Hematopoietic multipotent progenitor cell treated with erythropoietin and hydrocortisone succinate and interleukin-3 and kit ligand, for 15 days (in vitro differentiated cells): ENCODE data around the gene ANK3.

ENCODE experiments used
- DNase-seq: peaks from one replicate; pipeline ENCODE4 v3.0.0-alpha.2; 2015; ENCODE audit warnings: low spot score

The ANK3 gene

DNA sequence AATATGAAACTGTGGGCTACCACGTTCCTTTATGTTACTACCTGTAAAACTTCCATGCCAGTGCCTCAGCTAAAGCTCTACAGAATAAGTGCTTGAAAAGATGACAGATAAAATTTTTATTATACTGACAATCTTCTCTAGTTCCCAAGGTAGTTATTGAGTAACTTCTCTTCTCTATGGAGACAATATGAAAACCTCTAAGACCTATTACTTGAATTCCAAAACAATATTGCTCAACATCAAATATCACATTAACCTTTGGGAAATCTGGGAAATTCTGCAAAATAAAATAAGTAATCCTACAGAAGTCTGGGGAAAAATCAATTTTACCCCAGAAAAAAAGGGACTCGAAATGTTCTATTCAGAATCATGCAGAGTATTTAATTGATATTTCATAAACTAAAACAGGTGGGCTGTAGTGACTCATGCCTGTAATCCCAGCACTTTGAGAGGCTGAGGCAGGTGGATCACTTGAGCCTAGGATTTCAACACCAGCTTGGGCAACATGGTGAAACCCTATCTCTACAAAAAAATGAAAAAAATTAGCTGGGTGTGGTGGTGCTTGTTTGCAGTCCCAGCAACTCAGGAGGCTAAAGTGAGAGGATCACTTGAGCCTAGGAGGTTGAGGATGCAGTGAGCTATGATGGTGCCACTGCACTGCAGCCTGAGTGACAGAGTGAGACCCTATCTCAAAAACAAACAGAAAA lies 23.8 kb upstream of the ANK3 start:
- DNase-seq: no peak

DNA sequence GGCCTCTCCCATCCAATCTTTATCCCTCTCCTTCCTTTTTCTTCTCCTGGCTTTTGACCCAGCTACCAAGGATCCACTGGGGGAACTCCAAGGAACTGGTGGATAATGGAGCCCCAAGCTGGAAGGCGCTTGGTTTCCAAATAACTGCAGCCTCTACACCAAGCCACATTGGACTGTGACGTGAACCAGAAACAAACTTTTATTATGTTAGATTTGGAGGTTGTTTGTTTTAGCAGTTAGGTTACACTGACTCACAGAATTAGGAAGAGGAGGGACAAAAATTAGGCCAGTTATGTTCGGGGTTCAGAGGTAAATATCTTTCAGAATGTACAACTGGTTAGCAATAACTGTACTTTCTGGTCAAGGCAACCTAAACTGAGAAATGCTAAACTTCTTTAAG lies 21.3 kb upstream of the ANK3 start:
- DNase-seq: no peak

DNA sequence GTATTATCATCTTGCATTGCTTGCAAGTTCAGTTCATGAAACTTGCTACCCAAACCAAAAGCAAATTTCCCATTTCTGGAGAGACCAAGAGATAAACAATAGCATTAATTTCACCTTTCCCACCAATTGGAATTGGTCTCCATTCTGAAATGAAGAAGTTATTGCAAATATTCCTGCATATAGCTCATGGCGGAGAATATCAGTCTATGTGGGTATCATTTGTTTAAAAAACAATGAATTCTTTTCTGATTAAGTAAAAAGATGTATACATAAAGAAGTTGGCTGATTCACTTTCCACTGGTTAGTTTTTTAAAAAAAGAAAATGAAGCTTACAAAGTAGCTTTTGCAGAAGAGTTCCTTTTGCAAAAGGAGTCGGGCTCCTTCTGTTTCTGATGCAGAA lies 19.5 kb upstream of the ANK3 start:
- DNase-seq: no peak

DNA sequence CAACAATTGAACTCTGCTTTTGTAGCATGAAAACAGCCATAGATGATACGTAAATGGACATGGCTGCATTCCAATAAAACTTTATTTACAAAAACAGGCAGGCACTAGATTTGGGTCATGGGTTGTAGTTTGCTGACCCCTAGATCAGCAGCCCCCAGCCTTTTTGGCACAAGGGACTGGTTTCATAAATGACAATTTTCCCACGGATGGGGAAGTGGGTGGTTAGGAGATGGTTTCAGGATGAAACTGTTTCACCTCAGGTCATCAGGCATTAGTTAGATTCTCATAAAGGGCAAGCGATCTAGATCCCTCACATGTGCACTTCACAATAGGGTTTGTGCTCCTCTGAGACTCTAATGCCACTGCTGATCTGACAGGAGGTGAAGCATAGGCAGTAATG lies 16.5 kb upstream of the ANK3 start:
- DNase-seq: no peak

DNA sequence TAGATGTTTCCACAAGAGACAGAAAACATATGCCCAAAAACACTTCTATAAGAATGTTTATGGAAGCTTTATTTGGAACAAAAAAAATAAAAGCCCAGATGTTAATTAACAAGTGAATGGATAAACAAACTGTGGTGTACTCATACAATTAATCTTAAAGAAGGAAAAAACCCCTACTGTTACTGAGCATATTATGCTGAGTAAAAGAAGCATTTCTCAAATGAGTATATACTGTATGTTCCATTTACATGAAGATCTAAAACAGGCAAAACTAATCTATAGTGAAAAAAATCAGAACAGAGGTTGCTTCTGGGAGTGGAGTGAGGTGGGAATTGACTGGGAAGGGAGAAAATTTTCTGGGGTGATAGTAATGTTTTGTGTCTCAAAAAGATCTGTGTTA lies 15.5 kb upstream of the ANK3 start:
- no peak for DNase-seq

DNA sequence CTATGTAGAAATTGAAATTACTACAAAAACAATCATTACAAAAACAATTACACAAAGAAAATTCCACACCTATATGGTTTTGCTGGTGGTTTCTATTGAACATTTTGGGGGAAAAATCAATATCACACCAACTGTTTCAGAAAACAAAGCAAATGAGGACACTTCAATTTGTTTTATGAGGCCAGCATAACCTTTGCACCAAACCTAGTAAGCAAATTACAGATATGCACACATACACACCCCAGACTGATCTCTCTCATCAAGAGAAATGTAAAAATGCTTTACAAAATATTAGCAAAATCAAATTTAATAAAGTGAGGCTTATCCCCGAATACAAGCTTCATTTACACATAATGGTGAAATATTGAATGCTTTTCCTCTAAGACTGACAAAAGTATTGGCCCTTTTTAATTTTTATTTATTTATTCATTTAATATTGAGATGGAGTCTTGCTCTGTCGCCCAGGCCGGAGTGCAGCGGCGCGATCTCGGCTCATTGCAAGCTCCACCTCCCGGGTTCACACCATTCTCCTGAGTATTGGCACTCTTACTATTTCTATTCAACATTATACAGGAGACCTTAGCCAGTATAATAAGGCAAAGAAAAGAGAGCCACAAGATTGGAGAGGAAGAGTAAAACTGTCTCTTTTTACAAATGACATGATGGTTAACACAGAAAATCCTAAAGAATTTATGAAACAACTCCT lies 13.6 kb upstream of the ANK3 start:
- no peak for DNase-seq

DNA sequence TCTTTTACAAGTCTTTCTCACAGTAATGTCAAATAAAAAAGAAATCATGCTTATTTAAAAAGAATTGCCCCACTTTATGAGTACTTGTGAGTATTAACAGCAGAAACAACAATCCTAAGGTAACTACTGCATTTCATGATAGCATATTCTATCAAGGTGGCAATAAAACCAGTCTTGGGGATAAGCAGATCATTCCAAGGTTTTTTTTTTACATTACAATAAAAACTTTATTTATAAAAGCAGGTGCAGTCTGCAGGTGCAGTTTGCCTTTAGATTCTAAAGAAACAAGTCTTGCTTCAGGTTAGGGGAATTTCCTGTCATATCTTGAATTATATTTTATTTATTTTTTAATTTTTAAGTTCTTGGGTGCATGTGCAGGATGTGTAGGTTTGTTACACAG lies 10.7 kb upstream of the ANK3 start:
- no peak for DNase-seq

DNA sequence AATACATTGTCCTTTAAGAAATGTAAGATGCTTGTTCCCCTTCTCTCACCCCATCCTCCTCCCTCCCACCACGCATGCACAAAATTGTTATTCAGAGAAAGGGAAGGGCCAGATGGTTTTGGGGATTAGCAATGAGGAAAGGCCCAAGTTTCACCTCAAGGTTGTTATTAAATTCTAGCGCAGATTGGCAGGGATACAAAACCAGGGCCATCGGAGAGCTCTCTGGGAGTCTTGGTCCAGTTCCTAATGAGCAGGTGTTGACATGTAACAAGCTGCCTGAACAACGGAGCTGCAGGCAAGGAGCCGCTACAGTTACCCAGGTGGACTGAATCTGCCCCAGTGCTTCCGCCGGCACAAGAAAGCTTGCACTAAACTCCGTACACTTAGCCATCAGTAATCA lies 9.7 kb upstream of the ANK3 start:
- no peak for DNase-seq

DNA sequence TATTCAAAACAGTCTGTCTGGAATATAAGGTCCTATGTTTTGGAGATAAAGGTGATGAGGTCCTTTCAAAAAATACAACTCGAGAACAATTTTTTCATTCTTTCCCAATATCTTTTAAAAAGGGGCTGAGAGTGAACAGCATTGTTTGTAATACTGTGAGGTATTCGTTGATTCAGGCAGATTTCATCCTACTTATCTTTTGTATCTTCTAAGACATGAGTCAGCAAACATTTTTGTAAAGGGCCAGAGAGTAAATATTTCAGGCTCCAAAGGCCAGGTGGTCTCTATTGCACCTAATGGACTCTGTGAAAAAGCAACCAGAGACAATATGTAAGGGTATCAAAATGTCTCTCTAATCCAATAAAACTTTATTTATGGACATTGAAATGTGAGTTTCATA lies 8.1 kb upstream of the ANK3 start:
- no peak for DNase-seq

DNA sequence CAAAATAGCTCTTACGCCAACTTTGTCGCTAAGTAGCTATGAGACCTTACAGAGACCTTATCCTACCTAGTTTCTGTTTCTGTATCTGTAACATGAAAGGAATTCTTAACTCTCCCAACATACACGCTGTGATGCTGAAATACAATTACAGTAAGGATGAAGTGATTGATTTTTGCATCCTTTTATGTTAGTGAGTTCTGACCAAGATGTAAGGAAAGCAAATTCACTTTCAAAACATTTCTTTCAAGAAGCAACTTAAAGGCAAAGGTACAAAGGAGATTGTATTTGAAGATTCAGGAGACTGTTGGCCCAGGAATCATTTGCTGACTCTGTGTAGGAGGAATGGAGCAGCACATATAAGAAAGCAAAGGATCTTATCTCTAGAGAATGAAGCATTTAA lies 7.1 kb upstream of the ANK3 start:
- DNase-seq: no peak

DNA sequence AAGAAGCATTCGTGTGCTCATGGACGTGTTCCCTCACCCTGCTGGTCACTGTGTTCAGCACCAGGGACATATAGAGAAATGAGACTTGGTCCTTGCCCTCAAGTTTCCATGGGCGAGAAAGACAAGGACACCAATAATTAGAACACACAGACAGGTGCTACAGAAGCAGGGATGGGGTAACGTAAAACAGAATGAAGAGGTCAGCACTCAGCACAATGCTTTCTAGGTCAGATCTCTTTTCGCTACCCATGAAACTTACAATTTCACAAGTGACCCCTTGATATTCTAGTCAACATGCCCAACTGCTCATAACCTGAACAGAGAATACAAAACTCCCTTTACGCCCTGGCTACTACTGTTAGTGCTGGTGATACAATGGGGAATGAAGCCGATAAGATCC lies 6.0 kb upstream of the ANK3 start:
- DNase-seq: no peak

DNA sequence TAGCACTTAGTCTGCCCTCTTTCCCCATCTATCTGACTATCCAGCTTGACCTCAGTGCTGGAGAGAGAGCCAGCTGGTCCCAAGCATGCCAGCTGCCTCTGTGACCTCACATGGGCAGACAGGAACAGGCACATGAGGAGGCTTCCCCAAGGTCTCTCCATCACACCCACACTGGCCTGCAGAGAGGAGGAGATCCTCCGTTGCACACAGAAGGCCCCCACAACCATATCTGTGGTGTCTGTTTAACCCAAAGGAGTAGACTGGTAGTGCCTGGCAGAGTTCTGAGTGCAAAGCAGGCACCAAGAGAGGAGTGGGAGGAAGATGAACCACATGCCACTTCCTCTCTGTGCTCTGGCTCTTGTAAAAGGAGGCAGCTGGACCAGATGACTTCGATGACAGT lies 4.8 kb upstream of the ANK3 start:
- no peak for DNase-seq

DNA sequence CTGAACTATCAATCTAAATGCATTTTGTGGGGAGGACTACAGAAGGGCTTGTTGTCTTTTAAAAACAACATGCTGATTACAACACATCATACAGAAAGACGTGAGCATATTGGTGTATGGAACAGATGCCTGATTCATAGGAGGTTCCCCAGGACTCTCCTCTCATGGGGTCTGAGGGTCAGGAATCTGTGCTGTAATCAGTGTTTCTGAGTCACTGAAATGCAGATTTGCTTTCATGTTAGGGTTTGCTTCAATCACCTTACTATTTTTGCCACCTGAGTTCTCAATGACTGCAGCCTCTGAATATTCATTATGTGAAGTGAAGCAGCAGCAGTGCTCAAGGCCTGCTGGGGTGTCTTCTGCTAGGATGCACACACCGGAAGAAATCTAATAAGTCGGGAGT lies 550 bp upstream of the ANK3 start:
- DNase-seq: no peak

DNA sequence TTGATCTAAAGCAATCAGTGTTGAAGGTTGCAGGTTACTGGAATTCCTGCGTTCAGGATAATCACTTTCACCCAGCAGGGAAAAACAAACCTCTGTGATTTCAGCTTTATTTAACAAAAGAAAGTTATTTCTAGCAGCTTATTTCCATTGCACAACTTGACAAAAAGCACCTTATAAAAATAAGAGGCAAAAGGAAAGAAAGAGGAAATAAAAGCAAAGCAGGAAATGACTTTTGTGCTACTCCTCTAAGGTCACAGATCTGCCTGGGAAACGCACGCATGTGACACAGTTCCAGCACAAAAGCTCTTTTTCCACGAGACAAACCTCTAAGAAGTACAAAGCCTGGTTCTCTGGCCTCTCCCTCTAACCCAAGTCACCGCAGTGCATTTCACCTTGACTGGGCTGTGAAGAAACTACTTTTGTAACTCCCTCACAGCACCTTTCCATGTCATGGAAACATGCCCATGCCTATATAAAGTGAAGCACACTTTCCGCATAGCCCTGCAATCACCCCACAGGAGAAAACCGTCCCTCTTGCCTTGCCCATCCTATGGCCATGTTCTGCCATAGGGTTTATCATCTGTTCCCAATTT lies 870 bp downstream of the ANK3 start:
- no peak for DNase-seq

DNA sequence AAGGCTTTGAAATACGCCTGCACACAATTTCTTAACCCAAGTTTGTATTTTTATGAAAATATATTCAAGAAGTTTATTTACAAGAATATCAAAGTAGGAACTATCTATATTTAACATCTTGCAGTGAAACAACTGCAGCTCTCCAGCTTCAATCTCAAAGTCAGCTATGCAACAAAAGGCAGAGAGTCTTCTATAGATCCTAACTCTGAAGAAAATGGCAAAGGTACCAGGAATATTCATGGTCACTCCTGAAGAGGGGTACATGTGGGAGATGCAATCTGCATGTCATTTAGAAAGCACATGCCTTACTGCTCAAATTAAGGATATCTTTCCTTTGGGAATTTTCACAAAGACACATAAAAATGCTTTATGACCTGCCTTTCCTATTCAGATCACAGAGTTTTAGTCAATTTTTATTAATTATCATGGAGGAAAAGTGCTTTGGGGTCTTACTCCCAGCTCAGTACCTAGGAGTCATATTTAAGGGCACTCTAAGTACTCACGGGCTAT lies 1.5 kb downstream of the ANK3 start:
- DNase-seq: no peak

DNA sequence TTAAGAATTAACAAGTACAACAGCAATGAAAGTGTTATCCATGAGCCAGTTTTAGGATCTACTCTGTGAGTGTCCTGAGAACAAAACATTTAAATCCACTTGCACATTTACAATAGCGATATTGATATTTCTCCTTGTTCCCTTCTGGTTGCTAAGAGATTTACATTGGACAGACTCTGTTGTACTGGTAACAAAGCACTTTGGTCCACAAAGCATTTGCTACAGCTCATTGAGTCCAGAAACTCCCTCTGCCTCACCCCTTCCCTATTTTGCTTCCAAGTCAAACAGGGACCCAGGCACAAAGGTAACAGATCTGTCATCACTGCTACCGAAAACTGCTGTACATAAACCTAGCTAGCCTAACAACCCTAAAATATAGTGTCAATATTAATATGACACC lies 2.1 kb downstream of the ANK3 start:
- DNase-seq: no peak

DNA sequence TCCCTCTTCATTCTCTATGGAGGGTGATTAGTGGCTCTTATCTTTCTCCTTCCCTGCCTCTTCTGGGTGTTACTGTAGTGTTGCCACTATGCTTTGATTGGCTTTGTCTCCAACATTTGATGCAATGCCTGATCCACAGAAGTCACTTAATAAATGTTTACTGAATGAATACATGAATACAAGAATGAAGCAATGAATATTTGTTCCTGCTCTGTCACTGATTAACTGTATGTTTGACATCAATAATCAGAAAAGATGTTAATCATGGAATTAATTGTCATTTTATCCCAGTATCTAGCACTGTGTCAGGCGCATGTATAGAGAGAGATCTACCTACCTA lies 4.3 kb downstream of the ANK3 start:
- DNase-seq: no peak

DNA sequence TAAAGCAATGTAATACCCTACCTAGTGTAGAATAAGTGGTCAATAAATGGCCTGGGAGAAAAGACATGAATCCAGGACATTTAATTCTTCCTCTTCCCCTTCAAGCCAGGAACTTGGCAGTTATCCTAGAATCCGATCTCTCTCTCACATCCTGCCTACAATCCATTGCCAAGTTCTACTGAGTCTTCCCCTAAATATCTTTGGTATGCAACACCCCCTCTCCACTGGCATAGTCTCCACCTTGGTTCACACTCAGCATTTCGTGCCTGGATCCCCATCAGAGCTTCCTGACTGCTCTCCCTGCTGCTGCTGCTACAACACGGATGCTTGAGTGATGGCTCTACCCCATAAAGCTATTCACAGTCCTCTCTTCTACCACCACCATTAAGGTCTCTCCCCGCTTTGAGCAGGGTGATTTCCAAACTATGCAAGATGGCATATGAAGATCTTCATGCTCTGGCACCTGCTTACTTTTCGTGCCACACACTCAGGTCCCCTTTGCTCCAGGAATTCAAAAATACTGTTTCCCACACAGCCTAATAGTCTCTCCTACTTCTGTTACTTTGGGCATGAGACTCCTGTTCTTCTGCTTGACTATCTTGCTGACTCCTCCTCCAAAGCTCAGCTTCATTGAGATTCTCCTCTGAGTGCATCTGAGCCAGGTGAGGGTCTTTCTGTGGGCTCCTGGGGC lies 4.8 kb downstream of the ANK3 start:
- DNase-seq: no peak

DNA sequence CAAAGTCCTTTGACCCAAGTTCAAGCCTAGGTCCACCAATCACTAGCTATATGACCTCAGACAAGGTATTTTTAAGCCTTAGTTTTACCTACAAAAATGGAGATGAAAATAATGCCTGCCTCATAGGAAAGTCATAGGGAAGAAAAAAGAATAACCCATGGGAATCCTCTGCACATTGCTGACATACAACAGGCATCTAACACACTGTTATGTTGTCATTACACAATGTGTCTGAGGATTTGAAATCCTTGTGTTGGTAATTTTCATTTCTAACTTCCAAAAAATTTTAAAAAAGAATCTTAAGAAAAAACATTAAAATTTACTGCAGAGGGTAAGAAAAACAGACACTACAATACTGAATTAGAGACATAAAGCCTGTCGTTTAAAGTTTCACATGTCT lies 5.7 kb downstream of the ANK3 start:
- no peak for DNase-seq

DNA sequence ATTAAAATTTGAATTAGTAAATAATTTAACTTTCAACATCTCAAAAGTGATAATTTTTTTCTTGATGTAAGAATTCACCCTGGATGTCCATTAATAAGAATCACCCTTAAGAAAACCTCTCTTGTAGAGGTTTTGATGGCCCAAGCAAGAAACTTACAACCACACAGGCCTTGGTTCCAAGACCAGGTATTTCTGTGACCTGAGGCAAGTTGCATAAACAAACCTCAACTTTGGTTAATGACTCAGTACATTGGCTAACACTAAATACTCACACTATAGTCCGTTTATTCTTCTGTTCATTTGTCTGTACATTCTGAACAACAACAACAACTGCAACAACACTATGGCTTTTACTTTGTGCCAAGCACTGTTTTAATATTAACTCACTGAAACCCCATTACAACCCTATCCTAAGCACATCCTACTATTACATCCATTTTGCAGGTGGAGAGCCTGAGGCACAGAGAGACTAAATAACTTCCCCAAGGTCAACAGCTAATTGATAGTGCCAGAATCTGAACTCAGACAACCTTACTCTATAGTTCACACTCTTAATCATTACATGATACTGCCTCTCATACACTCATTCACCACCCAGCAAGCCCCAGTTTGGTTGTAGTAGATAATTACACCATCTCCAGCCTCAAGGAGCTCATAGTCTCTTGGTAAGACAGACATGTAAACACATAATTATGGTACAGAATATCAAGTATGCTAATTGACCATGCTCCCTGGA lies 6.6 kb downstream of the ANK3 start:
- no peak for DNase-seq

DNA sequence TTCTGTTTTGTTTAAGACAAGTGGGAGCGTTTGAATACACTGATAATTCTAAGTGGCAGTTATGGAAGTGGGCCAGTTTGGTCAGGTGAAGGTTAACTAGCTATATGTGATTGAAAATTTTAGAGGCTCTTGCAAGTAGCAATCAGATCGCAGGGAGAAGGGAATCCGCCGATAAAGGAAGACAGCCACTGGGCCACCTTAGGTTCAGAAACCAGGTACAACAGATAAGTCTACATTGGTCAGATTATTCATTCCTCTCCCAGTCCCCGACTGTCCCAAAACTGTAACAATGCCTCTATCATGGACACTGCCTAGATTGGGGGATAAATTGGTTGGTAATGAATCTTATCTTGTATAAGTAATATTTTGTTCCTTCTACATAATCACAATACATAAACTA lies 8.9 kb downstream of the ANK3 start:
- no peak for DNase-seq

DNA sequence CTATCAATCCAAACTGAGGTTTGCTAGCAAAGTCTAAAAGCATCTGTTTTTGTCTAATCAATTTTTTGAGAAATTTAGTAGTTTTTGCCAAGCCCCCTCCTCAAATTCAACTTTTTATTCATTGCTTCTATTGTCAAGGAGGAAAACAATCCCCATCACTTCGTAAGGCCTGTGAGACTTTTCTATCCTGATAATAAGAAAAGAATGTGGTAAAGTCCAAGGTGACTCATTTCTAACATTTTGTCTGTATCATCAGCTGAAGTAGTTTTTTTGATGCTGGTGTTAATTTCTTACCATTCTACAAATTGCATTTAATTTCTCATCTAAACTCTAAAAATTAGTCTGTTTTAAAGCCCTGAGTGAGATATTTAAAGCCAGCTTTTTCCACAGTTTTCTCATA lies 11.7 kb downstream of the ANK3 start:
- DNase-seq: no peak

DNA sequence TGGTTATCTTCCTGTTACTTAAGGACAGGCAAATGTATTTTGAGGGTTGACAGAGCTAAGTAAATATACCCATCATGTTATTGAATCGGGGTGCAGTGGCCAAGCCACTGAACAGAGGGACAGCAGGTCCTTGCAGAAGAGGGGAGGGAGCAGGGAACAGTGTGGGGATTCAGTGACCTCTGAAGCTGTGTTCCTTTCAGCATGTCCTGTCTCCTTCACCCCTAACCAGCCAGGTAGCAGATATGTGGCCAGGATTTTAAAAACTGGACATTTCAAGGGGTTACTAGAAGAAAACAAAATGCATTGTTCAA lies 12.7 kb downstream of the ANK3 start:
- DNase-seq: no peak
